Measurements from ENCODE around the gene KCTD8. TPM values are rescaled to one million over a fixed set of nuclear protein-coding genes. Genes with fewer than 3 reads are reported as not detected.

The KCTD8 gene
- total RNA-seq, 1 experiment from 2014 or later, result 3.8 TPM

- TF ChIP-seq CTCF (IDR thresholded peaks at IDR 0.05) (no peak), ZNF425 (CRISPR knock-in tag; conservative IDR thresholded peaks at IDR 0.05) (no peak), ZMAT4 (CRISPR knock-in tag; IDR thresholded peaks at IDR 0.05) (no peak), CDX4 (CRISPR knock-in tag; IDR thresholded peaks at IDR 0.05; ENCODE audit: borderline replicate concordance) (no peak), ZNF138 (CRISPR knock-in tag; conservative IDR thresholded peaks at IDR 0.05) (no peak), MYBL2 (CRISPR knock-in tag; IDR thresholded peaks at IDR 0.05) (peak; percentile 81), JUN (CRISPR knock-in tag; IDR thresholded peaks at IDR 0.05) (no peak), ZNF416 (CRISPR knock-in tag; IDR thresholded peaks at IDR 0.05) (no peak), ZBTB43 (CRISPR knock-in tag; IDR thresholded peaks at IDR 0.05) (peak; percentile 85), CREB1 (CRISPR knock-in tag; IDR thresholded peaks at IDR 0.05) (no peak), CREM (CRISPR knock-in tag; IDR thresholded peaks at IDR 0.05) (0 out of 2 replicates have a peak, but pooled peaks have one; percentile 15), FOXJ3 (CRISPR knock-in tag; IDR thresholded peaks at IDR 0.05; ENCODE audit: borderline replicate concordance) (no peak), ATF6 (CRISPR knock-in tag; IDR thresholded peaks at IDR 0.05) (no peak), E2F1 (CRISPR knock-in tag; IDR thresholded peaks at IDR 0.05) (no peak), HMGXB4 (CRISPR knock-in tag; IDR thresholded peaks at IDR 0.05) (no peak), ZNF396 (CRISPR knock-in tag; IDR thresholded peaks at IDR 0.05; ENCODE audit: borderline replicate concordance) (no peak), FOXK1 (CRISPR knock-in tag; IDR thresholded peaks at IDR 0.05) (peak; percentile 62; the same call in 1 of the 2 replicates), RORB (CRISPR knock-in tag; IDR thresholded peaks at IDR 0.05) (no peak), ZBTB21 (CRISPR knock-in tag; IDR thresholded peaks at IDR 0.05; ENCODE audit: borderline replicate concordance) (peak; percentile 53; the same call in 1 of the 2 replicates), CBFB (CRISPR knock-in tag; IDR thresholded peaks at IDR 0.05; ENCODE audit: low read depth) (no peak), MAX (CRISPR knock-in tag; IDR thresholded peaks at IDR 0.05) (no peak), E2F5 (CRISPR knock-in tag; IDR thresholded peaks at IDR 0.05) (no peak), ZNF317 (CRISPR knock-in tag; IDR thresholded peaks at IDR 0.05; ENCODE audit: borderline replicate concordance, low read depth) (no peak), SOX15 (CRISPR knock-in tag; IDR thresholded peaks at IDR 0.05) (no peak)
Observed at GRCh38 chr4:44447563-44448504, 775 bp downstream of the KCTD8 start (continued).
